CD4-positive, alpha-beta T cell treated with Interleukin-15 for 1 hour (primary cell): ENCODE data around the gene B4GALT5.
"Not testable (repeated sequence)": the region's sequence is repeated elsewhere in the genome, so short reads cannot be mapped to it uniquely, and the experiment has no call there.

ENCODE experiments used
- DNase-seq: peaks from one replicate; pipeline ENCODE4 v3.0.0-alpha.2; 2020

Gene B4GALT5

DNA sequence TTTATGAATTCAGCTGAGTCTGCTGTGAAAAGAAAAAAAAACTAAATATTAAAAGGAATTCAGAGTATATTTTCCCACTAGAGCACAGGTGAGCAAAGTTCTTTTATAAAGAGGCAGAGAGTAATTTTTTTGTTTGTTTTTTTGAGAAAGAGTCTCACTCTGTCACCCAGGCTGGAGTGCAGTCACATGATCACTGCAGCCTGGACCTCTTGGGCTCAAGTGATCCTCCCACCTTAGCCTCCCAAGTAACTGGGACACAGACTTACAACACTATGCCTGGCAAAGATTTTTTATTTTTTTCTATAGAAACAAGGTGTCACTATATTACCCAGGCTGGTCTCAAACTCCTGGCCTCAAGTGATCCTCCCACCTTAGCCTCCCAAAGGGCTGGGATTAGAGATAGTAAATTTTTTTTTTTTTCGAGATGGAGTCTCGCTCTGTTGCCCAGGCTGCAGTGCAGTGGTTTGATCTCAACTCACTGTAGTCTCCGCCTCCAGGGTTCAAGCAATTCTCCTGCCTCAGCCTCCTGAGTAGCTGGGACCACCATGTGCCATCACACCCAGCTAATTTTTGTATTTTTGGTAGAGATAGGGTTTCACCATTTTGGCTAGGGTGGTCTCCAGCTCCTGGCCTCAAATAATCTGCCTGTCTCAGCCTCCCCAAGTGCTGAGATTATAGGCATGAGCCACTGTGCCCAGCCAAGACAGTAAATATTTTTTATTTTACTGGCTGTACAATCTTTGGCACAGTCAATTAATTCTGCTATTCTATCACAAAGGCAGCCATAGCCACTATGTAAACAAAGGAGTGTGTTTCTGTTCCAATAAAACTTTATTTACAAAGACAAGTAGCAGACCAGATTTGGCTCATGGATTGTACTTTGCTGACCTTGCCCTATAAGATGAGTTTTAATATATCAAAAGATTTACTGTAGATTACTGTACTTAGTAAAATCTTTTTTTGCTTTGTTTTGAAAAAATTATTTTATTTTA lies 14.5 kb upstream of the B4GALT5 start:
- DNase-seq: no peak

DNA sequence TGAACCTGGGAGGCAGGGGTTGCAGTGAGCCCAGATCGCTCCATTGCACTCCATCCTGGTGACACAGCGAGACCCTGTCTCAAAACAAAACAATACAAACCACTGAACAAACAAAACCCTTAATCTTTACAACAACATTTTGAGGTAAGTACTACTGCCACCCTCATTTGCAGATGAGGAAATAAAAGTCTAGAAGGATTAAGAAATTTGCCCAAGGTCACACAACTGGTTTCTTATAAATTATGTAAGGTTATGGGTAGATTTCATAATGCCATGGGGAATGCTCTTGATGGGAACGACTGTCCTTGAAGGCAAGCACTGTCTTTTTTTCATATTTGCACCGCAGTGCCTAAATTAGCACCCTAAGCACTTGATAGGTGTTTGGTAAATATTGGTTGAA lies 13.8 kb upstream of the B4GALT5 start:
- DNase-seq: no peak

DNA sequence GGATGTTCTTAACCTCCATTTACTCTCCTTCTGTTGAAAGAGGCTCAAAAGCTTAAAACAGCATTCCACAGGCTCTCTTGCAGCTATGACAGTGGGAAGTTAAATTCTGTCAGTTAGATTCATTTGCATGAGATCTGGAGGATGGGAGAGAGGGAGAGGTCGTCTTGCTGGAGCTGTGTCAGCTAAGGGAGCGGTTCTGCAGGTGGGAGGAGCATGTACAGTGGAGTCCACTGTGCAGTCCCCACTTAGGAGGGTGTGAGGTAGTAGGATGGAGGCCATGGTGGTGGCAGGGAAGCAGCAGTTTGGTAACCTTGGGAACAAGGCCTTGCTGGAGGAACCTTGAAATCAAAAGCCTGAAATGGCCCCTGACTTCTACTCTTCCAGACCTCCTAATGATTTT lies 12.0 kb upstream of the B4GALT5 start:
- no peak for DNase-seq

DNA sequence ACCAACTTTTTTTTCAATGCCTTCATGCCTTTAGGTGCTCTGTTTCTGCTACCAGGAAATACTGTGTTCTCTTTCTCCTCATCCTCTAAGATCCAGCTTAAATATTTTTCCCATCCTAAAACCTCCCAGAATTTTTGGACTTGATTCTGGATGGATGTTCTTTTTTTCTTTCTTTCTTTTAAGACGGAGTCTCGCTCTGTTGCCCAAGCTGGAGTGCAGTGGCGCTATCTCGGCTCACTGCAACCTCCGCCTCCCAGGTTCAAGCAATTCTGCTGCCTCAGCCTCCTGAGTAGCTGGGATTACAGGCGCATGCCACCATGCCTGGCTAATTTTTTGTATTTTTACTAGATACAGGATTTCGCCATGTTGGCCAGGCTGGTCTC lies 11.5 kb upstream of the B4GALT5 start:
- DNase-seq: not testable (repeated sequence)

DNA sequence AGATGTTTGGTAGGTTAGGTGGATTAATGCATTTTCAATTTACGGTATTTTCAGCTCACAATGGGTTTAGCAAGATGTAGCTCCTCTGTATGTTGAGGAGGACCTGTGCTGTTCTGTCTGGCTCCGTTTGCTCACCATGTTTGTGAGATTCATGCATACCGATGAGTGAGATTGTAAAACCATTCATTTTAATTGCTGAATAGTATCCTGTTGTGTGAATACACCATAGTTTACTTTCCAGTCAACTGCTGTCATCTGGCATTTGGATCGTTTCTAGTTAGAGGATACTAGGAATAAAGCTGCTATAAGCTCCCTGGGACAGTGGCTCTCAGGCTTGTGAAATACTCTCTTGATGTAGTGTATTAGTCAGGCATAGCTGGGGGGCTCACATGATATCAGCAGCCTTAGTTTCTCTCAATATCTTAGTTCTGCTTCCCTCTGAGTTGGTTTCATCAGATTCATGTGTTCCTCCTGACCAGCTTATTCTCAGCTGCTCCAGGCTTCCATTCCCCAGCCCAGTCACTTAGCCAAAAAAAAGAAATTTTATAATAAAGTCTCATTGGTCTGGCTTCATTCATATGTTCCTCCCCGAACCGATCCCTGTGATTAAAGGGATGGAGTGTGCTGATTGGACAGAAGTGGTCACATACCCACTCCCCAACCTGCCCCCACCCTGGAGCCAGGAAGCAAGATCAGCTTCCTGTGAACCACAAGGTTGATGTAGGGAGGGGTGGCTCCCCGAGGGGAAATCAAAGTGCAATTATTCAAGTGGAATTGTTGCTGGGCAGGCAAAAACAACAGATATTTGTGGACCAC lies 10.9 kb upstream of the B4GALT5 start:
- peak; percentile 40 for DNase-seq

DNA sequence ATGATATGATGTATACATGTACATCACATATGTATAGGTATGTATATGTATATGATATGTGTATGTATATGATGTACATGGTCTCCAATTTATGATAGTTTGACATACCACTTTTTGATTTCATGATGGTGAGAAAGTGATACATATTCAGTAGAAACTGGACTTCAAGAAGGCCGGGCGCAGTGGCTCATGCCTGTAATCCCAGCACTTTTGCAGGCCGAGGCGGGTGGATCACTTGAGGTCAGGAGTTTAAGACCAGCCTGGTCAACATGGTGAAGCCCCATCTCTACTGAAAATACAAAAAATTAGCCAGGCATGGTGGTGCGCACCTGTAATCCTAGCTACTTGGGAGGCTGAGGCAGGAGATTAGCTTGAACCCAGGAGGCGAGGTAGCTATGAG lies 10.1 kb upstream of the B4GALT5 start:
- not testable (repeated sequence) for DNase-seq

DNA sequence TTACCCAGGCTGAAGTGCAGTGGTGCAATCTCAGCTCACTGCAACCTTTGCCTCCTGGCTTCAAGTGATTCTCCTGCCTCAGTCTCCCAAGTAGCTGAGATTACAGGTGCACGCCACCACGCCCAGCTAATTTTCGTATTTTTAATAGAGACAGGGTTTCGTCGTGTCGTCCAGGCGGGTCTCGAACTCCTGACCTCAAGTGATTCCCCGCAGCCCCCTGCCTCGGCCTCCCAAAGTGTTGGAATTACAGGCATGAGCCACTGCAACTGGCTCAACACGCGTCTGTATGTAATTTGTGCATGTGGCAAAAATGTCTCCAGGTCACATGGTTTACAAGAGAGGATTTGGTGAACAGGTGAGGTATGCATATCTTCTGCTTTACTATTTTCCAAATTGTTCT lies 7.6 kb upstream of the B4GALT5 start:
- not testable (repeated sequence) for DNase-seq

DNA sequence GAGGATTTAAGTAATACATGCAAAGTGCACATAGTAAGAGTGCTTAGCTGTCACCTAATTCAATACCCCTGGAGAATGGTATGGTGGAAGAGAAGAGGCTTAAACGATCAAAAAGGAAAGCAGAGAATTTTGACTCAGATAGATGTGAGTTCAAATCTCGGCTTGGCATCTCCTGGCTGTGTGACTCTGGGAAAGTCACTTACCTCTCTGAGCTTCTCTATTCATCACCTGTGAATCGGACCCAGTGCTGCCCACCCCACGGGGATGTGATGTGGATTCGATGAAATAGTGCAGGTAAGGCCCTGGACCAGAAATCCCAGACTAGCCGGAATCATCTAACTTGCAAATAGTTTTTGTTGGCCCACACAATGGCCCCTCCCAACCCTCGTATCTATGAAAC lies 1.8 kb upstream of the B4GALT5 start:
- DNase-seq: no peak

DNA sequence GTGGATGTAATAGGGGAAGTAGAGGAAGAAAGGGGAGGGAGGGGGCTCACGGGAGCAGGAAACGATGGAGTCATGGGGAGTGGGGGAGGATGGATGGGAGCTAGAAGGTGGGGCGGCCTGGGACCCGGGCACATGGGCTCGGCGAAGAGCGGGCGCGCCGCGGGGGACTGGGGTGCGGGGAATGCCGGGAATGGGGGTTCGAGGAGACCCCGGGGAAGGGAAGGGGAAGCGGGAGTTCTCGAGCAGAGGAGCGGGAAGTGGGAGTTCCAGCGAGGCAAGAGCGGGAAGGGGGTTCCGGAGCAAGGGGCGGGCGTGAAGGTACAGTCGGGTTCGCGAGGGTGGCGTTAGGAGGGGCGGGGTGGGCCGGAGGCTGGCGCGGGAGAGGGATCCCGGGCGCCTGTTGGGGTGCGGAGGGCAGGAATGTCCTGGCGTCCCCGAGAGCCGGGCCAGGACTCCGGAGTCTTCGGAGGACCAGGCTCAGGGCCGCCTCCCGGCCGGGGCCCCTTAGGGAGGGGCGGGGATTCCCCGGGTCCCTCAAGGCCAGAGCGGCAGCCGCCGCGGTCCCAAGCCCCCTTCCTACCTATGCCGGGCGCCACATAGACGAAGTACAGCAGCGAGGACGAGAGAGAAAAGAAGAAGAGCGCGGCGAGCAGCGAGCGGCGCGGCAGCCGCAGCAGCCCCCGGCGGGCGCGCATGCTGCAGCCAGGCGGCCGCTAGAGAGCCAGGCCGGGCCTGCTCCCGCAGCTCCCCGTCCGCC lies 504 bp downstream of the B4GALT5 start:
- DNase-seq: peak; percentile 46

DNA sequence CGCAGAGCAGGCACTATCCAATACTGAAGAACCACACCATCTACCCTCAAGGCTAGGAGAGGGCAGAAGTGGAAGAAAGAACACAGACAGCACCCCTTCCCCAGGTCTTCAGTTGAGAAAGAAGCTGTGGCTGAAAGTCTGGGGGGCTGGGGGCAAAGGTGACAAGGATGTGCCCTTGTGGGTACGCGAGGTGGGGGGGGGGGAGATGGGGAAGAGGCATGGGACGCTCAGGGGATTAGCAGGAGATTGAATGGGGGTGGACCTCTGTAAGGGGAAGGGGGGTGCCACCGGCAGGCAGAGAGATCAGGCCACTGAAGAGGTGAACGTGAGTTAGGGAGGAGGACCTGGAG lies 1.1 kb downstream of the B4GALT5 start:
- DNase-seq: no peak

DNA sequence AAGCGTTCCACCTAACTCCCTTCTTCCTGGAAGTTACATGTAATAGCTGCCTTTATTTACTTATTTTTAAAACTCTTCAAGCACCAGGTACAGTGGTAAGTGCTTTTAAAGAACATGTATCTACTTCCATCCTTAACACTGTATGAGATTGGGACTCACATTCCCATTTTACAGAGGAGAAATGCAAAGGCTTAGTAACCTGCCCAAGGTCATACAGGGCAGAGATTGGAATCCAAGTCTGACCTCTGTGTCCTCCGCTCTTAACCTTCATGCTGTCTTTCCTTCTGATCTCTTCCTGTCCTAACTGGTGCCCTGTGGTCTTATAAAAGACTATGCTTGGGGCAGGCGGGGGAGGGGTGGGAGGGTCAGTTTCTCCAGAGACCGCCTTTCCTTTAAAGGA lies 1.6 kb downstream of the B4GALT5 start:
- DNase-seq: no peak

DNA sequence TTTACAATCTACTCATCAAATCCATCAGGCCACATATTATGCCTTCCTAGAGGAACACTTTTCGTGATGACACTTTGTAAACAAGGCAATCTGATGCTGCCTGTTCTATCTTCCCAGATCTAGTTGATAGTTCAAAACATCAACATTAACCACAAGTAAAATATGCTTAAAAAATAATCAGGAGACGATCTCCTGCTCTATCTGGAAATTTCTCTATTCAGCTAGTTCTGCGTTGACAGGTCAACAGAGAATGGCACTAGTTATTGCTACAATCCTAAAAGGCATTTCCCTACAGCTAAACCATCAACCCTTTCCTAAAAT lies 2.1 kb downstream of the B4GALT5 start:
- no peak for DNase-seq

DNA sequence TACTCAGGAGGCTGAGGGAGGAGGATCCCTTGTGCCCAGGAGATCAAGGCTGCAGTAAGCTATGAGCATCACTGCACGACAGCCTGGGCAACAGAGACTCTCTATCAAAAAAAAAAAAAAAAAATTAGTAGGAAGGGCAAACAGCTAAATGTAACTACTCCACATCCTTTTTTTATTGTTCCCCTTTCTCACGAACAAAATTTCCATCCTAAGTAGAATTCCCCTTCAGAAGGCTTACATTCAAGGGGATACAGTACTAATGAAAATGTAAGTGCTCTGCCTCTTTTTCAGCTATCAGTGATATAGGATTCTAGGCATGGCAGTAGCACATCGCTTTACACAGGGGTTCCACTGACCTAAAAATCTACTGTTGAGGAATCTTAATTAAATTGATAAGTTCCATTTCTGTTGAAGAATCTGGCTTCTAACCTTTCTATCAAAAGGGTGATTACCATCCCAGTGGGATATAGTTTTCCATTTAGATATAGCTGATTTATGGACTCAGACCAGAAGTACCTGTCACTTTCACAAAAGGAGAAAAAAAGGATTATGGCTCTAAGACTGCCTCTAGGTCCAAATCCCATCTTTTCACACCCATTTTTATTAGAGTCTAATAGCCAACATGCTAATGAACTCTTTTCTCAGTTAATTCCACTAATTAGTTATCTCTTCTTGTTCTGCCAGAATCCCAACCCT lies 2.6 kb downstream of the B4GALT5 start:
- DNase-seq: no peak

DNA sequence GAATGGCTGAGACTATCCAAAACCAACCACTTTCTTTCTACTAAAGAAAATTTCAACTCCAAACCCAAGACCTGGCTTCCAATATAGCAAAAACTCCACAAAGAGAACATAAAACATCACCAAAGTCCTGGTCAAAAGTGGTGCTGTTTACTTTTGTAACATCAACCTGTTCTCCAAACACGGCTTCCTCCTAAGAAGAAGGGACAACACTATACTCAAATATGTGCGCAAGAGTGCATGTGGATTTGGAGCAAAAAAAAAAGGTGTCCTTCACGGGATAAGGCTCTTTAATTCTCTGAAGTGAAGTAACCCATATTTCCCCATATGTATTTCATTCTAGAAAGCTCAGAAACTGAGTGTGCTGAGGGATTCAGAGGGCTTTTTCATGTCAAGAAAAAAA lies 6.6 kb downstream of the B4GALT5 start:
- no peak for DNase-seq

DNA sequence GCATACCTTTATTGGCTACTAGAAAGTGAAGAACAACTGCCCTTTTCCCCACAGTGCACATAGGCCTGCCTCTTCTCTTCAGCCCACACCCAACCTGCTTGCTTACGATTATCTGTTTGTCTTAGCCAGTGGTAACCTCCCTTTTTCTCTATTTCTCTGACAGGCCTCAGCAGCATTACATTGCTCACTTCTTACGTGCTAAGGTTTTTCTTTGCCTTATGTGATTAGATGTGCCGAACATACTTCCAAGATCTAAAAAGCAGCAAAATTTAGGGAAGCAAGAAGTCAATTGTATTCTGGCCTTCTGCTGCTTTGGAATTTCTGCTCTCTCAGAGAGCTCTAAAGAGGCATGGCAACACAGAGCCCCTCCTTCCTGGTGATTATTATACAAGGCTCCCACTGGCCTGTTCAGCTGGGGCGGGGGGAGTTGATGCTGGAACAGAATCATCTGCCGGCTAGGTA lies 7.0 kb downstream of the B4GALT5 start:
- no peak for DNase-seq

DNA sequence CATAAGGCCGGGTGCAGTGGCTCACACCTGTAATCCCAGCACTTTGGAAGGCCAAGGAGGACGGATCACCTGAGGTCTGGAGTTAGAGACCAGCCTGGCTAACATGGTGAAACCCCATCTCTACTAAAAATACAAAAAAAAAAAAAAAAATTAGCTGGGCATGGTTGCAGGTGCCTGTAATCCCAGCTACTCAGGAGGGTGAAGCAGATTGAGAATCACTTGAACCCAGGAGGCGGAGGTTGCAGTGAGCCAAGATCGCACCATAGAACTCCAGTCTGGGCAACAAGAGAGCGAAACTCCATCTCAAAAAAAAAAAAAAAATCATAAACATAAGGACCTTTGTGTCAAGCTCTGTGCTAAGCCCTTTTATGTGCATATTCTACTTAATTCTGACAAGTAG lies 7.8 kb downstream of the B4GALT5 start:
- DNase-seq: not testable (repeated sequence)

DNA sequence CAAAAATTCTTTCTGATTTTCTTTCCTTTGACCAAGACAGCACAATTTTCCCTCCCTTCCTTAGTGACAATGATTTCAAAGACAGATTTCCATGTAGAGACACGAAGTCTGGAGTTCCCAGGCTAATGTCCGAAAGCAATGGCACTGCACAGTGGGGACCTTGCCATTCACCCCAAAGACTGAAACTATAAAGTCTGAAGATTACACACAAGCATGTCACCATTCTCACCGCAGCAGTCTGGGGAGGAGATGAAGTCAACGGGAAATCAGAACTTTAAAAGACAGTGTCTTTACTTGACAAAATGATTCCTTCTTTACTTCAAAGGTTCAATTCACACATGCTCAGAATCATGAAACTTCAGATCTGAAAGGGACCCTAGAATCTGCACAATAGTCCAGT lies 8.3 kb downstream of the B4GALT5 start:
- DNase-seq: no peak

DNA sequence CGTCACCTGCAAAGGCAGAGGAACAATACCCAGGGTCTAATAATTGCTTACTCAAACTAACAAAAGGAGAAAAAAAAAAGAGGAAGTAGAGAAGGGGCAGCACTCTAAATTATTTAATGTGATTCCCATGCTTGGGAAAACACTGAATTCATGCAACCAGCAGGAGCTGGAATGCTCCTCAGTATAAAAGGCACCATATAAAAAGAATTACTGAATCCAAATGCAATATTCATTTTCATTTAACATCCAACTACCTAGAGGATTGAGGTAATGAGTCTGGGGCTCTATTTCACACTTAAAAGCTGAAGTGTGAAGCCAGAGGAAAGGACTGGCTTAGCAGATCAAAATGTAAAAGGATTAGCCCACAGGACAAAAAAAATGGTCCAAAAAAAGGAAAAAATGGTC lies 8.7 kb downstream of the B4GALT5 start:
- DNase-seq: no peak

DNA sequence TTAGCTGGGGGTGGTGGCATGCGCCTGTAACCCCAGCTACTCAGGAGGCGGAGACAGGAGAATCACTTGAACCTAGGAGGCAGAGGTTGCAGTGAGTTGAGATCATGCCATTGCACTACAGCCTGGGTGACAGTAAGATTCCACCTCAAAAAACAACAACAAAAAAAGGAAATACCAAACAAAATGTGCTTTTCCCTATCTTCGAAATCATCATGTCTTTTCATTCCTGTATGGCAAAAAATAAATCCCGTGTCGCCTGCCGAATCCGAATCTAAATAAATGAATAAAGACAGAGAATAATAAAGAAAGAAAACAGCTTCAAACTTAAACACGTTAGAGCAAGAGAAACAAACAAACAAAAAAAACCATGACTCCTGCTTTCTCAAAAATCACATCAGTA lies 11.8 kb downstream of the B4GALT5 start:
- no peak for DNase-seq

DNA sequence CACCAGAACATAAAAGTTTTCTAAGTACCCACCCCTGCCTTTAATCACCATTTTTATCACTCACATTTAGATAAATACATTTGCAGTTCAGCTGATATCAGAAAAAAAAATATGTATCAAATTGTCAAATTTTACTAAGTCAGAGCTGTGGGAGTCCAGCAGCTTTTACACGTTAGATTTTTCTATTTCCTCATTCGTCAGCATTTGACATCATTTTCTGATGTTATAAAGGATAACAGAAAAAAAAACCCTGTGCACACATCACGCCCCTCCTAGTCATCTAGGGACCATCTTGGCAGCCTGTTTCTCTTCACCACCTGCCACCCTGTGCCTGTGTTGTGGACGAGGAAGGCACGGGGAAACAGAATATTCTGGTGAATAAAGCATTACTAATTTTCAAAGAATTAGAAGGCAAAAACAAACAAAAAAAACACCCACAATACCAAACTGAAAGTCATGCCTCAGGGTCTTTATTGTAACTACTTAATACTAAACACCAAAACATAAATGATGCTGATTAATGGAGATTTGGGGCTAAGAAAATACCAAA lies 12.4 kb downstream of the B4GALT5 start:
- DNase-seq: peak; percentile 32

DNA sequence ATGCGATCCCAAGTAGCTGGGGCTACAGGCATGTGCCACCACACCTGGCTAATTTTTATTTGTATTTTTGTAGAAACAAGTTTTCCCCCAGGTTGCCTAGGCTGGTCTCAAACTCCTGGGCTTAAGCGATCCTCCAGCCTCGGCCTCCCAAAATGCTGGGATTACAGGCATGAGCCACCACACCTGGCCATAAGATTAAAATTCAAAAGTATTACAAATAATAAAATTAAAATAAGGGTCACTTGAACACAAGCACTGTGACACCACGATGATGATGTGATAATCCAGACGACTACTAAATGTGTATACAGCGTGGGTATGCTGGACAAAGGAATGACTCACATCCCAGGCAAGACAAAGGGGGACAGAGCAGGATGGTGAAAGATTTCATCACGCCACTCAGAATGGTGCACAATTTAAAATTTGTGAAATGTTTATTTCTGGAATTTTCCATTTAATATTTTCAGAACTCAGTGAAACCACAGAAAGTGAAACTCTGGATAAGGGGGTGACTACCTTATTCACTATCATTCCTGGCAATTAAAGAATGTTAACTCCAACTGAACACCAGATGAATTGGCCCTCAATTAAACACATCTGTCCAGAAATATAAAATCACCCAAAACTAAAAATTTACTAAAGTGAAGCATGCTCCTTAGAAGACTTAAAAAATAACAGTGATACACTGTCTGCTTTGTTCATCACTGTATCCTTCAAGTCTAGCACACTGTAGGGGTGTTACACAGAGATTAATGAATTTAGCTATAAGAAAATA lies 13.1 kb downstream of the B4GALT5 start:
- DNase-seq: peak; percentile 24
